ENCODE results near the gene PSORS1C1. TPM values are rescaled to one million over a fixed set of nuclear protein-coding genes. Genes with fewer than 3 reads are reported as not detected.
"Not testable (repeated sequence)": the region's sequence is repeated elsewhere in the genome, so short reads cannot be mapped to it uniquely, and the experiment has no call there.

The PSORS1C1 gene
- polyA plus RNA-seq, 1 of the 3 experiments (the other 2 are of a cell fraction) = 3.1 TPM

DNA sequence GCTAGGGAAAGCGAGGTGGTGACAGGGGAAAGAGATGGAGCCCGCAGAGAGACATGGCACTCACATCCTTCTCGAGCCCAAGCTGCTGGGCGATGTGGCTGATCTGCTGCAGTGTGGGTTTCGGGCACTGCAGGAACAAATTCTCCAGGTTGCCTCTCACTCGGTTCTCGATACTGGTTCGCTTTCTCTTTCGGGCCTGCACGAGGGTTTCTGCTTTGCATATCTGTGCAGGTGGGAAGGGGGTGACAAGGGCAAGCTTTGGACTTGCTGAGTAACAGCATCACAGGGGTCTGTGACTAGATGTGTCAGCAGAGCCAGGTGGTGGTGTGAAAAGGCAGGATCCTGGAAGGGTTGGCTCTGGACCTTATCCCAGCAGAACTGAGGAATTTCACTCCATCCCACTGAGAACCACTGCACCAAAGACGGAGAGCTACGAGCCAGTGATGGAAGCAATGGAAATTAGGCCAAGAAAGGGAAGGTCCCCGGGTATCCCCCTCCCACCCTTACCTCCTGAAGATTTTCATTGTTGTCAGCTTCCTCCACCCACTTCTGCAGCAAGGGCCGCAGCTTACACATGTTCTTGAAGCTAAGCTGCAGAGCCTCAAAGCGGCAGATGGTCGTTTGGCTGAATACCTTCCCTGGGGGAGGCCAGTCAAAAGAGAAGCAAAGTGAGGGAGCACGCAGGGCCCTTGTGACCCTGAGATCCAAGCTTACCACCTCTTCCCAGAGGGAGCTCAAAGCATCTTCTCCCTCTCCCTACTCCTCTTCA is 50.6 kb downstream of the PSORS1C1 start:
- H3F3A ChIP-seq (replicated peaks; ENCODE audit: insufficient read depth); H4K20me1 ChIP-seq (ENCODE audit: insufficient read depth); H3K9ac ChIP-seq; H3K27ac ChIP-seq (ENCODE audit: low read depth in 2 of 2, low read length in 1 of 2); DNase-seq; H3K4me3 ChIP-seq (ENCODE audit: low read depth in 2 of 2, low read length in 1 of 2); H3K27me3 ChIP-seq (ENCODE audit: insufficient read depth); H3K9me3 ChIP-seq; H3K4me2 ChIP-seq; H3K4me1 ChIP-seq (ENCODE audit: control insufficient read depth in 1 of 2, insufficient read depth in 2 of 2, low read depth in 1 of 2, low read length in 1 of 2); H3K36me3 ChIP-seq (replicated peaks in 1 of 2; ENCODE audit: control insufficient read depth in 1 of 2, insufficient read depth in 2 of 2, low read length in 1 of 2); H3K79me2 ChIP-seq (ENCODE audit: insufficient read depth); H3K9me2 ChIP-seq; H2AFZ ChIP-seq (ENCODE audit: low read depth): not testable (repeated sequence)
- ChIA-PET POLR2A (interaction anchor here (0.6 kb wide), 1 partner anchor 663 kb away, joined by 3 read pairs; no protein-coding TSS in a partner anchor), CTCF (interaction anchor here (1.5 to 1.6 kb wide), 2 partner anchors 38 to 201 kb away, joined by 4 to 5 read pairs; no protein-coding TSS in a partner anchor)
- 85% methylated on average over 15 of the region's 17 CpGs for WGBS (ENCODE audit: low lambda C conversion rate)

DNA sequence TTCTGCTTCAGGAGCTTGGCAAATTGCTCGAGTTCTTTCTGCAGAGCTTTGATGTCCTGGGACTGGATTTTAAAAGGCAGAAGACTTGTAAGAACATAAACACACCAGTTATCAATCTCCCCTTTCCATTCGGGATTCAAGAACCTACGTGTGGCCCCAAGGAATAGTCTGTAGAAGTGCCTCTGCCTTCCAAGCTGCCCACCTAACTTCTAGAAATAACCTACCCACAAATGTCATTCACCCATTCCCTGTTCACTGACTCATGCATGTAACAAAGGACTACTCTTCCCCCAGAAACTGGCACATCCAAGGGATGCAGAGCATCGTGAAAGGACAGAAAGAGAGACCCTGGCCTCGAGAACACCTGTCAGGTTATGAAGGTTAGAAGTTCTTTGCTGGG is 51.4 kb downstream of the PSORS1C1 start:
- no peak overlapping the region for H3K9ac ChIP-seq
- no peaks in the 10 kb centered on the region for H3K9me3 ChIP-seq
- H3K9me2 ChIP-seq = no peaks in the 10 kb centered on the region
- no peak overlapping the region for H2AFZ ChIP-seq (ENCODE audit: low read depth)
- ChIA-PET CTCF (interaction anchor here (1.1 to 1.6 kb wide), 3 partner anchors 38 to 201 kb away, joined by 3 to 5 read pairs (median 4); no protein-coding TSS in a partner anchor), POLR2A (interaction anchor here (0.6 kb wide), 1 partner anchor 664 kb away, joined by 3 read pairs; no protein-coding TSS in a partner anchor)
- no peak for TF ChIP-seq NFIC (IDR thresholded peaks at IDR 0.05; ENCODE audit: borderline replicate concordance)
- TF ChIP-seq MAX (IDR thresholded peaks at IDR 0.05; ENCODE audit: low read depth) = no peak
- TF ChIP-seq REST (IDR thresholded peaks at IDR 0.05; ENCODE audit: low read depth, low read length) = no peak
- no peak for TF ChIP-seq CHD2 (IDR thresholded peaks at IDR 0.05; ENCODE audit: low read length, partially characterized antibody)
- TF ChIP-seq SIN3A (IDR thresholded peaks at IDR 0.05; ENCODE audit: borderline replicate concordance, low read depth, low read length) = no peak
- TF ChIP-seq FOXJ3 (CRISPR knock-in tag; IDR thresholded peaks at IDR 0.05) = no peak
- TF ChIP-seq GATA2 (CRISPR knock-in tag; IDR thresholded peaks at IDR 0.05) = no peak
- no peak for TF ChIP-seq RCOR1 (IDR thresholded peaks at IDR 0.05; ENCODE audit: low read length)
- no peak for TF ChIP-seq RXRA (IDR thresholded peaks at IDR 0.05; ENCODE audit: borderline replicate concordance, low read depth)
- no peak for TF ChIP-seq SMC3 (IDR thresholded peaks at IDR 0.05; ENCODE audit: low read depth, low read length)
- TF ChIP-seq CTCF (IDR thresholded peaks at IDR 0.05) = no peak
- no peak for TF ChIP-seq ZBTB33 (IDR thresholded peaks at IDR 0.05; ENCODE audit: borderline replicate concordance, low read depth)
- TF ChIP-seq MXI1 (IDR thresholded peaks at IDR 0.05; ENCODE audit: low read depth, low read length) = no peak
- no peaks in the 10 kb centered on the region for H3K79me2 ChIP-seq (ENCODE audit: insufficient read depth)
- H3K36me3 ChIP-seq (replicated peaks in 1 of 2; ENCODE audit: control insufficient read depth in 1 of 2, insufficient read depth in 2 of 2, low read length in 1 of 2) = no peaks in the 10 kb centered on the region
- no peak for DNase-seq
- H4K20me1 ChIP-seq (ENCODE audit: insufficient read depth) = no peaks in the 10 kb centered on the region
- WGBS (ENCODE audit: low lambda C conversion rate) = 84% methylated on average over 5 of the region's 5 CpGs
- no peak overlapping the region for H3K4me2 ChIP-seq
- no peaks in the 10 kb centered on the region for H3K27me3 ChIP-seq (ENCODE audit: insufficient read depth)
- no peaks in the 10 kb centered on the region for H3K4me1 ChIP-seq (ENCODE audit: control insufficient read depth in 1 of 2, insufficient read depth in 2 of 2, low read depth in 1 of 2, low read length in 1 of 2)
- H3K27ac ChIP-seq (ENCODE audit: low read depth in 2 of 2, low read length in 1 of 2) = no peak overlapping the region
- no peak overlapping the region for H3K4me3 ChIP-seq (ENCODE audit: low read depth in 2 of 2, low read length in 1 of 2)
- no peaks in the 10 kb centered on the region for H3F3A ChIP-seq (replicated peaks; ENCODE audit: insufficient read depth)
